A549 (cell line): ENCODE data around the gene DDX1.

ENCODE experiments used
- CHD2 ChIP-seq: fragments of 150-350 bp; IDR thresholded peaks from 2 replicates; pipeline ENCODE4 v1.6.1; 2014; ENCODE audit warnings: low read length; ENCODE audit not compliant: partially characterized antibody
- CTCF ChIP-seq: fragments of >200 bp; sonication (Bioruptor Twin); formaldehyde crosslinking; IDR thresholded peaks from 3 replicates; pipeline ENCODE4 v1.5.1; 2016
- ELK1 ChIP-seq: fragments of 150-350 bp; IDR thresholded peaks from 2 replicates; pipeline ENCODE4 v1.6.1; 2014; ENCODE audit warnings: low read depth, mild to moderate bottlenecking, low read length
- EP300 ChIP-seq, 2 experiments: fragments of >200 bp; sonication (Bioruptor Twin); formaldehyde crosslinking; IDR thresholded peaks; 2 replicates in 1 of 2; 3 replicates in 1 of 2; pipeline ENCODE4 v1.6.1; 2016 to 2017
- HDAC2 ChIP-seq: fragments of 200-600 bp; sonication (generic); IDR thresholded peaks from 2 replicates; pipeline ENCODE4 v1.6.1; 2016
- HMGXB4 ChIP-seq: fragments of 250-450 bp; sonication (Bioruptor Pico); IDR thresholded peaks from 2 replicates; pipeline ENCODE4 v1.5.0; 2021; ENCODE audit warnings: mild to moderate bottlenecking, moderate library complexity, borderline replicate concordance
- POLR2A ChIP-seq: IDR thresholded peaks from 2 replicates; pipeline ENCODE4 v1.6.1; 2012; ENCODE audit warnings: mild to moderate bottlenecking, low read length
- POLR2AphosphoS2 ChIP-seq: conservative IDR thresholded peaks from 2 replicates; pipeline ENCODE4 v1.6.1; 2012; ENCODE audit warnings: low read length, improper control_type of control experiment, inconsistent platforms
- RARB ChIP-seq: fragments of 250-450 bp; sonication (Bioruptor Pico); IDR thresholded peaks from 2 replicates; pipeline ENCODE4 v1.8.0; 2021; ENCODE audit warnings: mild to moderate bottlenecking, moderate library complexity
- REST ChIP-seq: fragments of 200-600 bp; sonication (generic); IDR thresholded peaks from 2 replicates; pipeline ENCODE4 v1.6.1; 2016; ENCODE audit warnings: antibody characterized with exemption, mild to moderate bottlenecking, moderate library complexity
- SREBF2 ChIP-seq: fragments of 450-650 bp; IDR thresholded peaks from 2 replicates; pipeline ENCODE4 v1.6.1; 2014; ENCODE audit warnings: mild to moderate bottlenecking, moderate library complexity
- ZC3H11A ChIP-seq: fragments of 450-650 bp; IDR thresholded peaks from 2 replicates; pipeline ENCODE4 v1.6.1; 2014; ENCODE audit warnings: antibody characterized with exemption, mild to moderate bottlenecking
- ZFP36 ChIP-seq: fragments of 450-650 bp; IDR thresholded peaks from 2 replicates; pipeline ENCODE4 v1.6.1; 2014; ENCODE audit warnings: borderline replicate concordance; ENCODE audit not compliant: partially characterized antibody

GRCh38 chr2:15617778-15618448 is 26.2 kb downstream of the DDX1 start:
- TF ChIP-seq ELK1, result no peak
- no peak for TF ChIP-seq REST
- TF ChIP-seq CTCF, result no peak
- TF ChIP-seq POLR2A, result no peak
- TF ChIP-seq CHD2, result no peak
- no peak for TF ChIP-seq RARB
- no peak for TF ChIP-seq ZC3H11A
- TF ChIP-seq EP300 (IDR thresholded peaks at IDR 0.05), result no peak
- no peak for TF ChIP-seq POLR2AphosphoS2
- no peak for TF ChIP-seq HMGXB4
- TF ChIP-seq HDAC2, result no peak
- no peak for TF ChIP-seq SREBF2
- TF ChIP-seq ZFP36, result no peak
